ENCODE measurements around the gene INAVA. TPM values are rescaled to one million over a fixed set of nuclear protein-coding genes. Genes with fewer than 3 reads are reported as not detected.

The INAVA gene
- total RNA-seq, 1 experiment from 2014 or later: 36.8 TPM

DNA sequence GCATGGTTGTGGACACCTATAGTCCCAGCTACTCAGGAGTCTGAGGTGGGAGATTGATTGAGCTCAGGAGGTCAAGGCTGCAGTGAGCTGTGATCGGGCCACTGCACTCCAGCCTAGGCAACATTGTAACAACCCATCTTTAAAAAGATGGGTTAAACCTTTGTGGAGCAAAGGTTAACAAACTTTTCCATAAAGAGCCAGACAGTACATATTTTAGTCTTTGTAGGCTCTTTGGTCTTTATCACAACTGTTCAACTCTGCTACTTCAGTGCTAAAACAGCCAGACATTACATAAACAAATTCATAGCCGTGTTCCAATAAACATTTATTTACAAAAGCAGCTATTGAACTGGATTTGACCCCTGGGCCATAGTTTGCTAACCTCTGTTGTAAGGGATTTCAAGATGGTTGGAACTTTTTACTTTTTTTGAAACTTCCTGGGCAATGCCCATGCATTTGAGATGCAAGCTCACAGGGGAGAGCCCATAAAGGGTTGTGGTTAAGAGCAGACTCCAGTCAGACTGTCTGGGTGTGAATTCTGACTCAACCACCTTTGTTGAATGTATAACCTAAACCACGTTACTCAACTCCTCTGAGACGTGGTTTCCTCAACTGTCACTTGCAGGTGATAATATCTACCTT lies 10.8 kb downstream of the INAVA start:
- Histone ChIP-seq H3K79me2 (ENCODE audit: insufficient read depth, low read length) (no peaks in the 10 kb centered on the region), H2AFZ (ENCODE audit: low read length) (no peak overlapping the region), H2AK5ac (ENCODE audit: insufficient read length, low read length) (no peak overlapping the region), H2BK15ac (ENCODE audit: low read depth, low read length) (no peak overlapping the region), H3K9me3 (ENCODE audit: control insufficient read depth, low read depth, low read length) (no peaks in the 10 kb centered on the region), H3K23ac (ENCODE audit: insufficient read length, low read depth, low read length) (no peak overlapping the region), H2BK20ac (ENCODE audit: low read depth, low read length, poor library complexity, severe bottlenecking) (no peak overlapping the region), H3K79me1 (ENCODE audit: insufficient read depth, low read depth, low read length, poor library complexity, severe bottlenecking) (no peaks in the 10 kb centered on the region), H3K14ac (ENCODE audit: insufficient read depth, low read length) (no peak overlapping the region), H3K23me2 (ENCODE audit: insufficient read length, low read depth, low read length, poor library complexity, severe bottlenecking) (no peaks in the 10 kb centered on the region), H3K27me3 (ENCODE audit: insufficient read depth, low read length) (no peaks in the 10 kb centered on the region), H4K20me1 (ENCODE audit: control insufficient read depth, insufficient read depth, insufficient read length) (no peaks in the 10 kb centered on the region), H4K8ac (replicated peaks; ENCODE audit: insufficient read length, low read depth, low read length) (no peak overlapping the region), H2BK12ac (ENCODE audit: insufficient read length, low read depth, low read length) (no peak overlapping the region), H3K56ac (ENCODE audit: insufficient read length, low read depth, low read length) (no peak overlapping the region), H3T11ph (ENCODE audit: low read length) (no peak overlapping the region), H2BK120ac (ENCODE audit: low read depth, low read length, poor library complexity, severe bottlenecking) (no peak overlapping the region), H3K4me2 (ENCODE audit: insufficient read depth, insufficient read length, low read length) (no peak overlapping the region), H3K4me1 (ENCODE audit: insufficient read depth, low read length) (no peaks in the 10 kb centered on the region), H2BK5ac (ENCODE audit: insufficient read length, low read length) (no peak overlapping the region), H3K18ac (ENCODE audit: insufficient read length, low read depth, low read length) (no peak overlapping the region), H3K4ac (ENCODE audit: low read depth, low read length) (no peak overlapping the region), H3K9ac (ENCODE audit: extremely low read depth, insufficient read length, low read length) (no peak overlapping the region), H4K5ac (ENCODE audit: insufficient read length, low read depth, low read length) (no peak overlapping the region), H4K91ac (ENCODE audit: insufficient read length, low read depth, low read length) (no peak overlapping the region), H3K27ac (ENCODE audit: insufficient read length, low read depth, low read length) (no peak overlapping the region)
- Mint-ChIP-seq H3K36me3 (ENCODE audit: insufficient read depth in 1 of 3, low read depth in 3 of 3) (peaks cover 32 to 70% (median 55%) of the 10 kb centered on the region in 3 experiments; a peak in 6 of 7 replicates), H3K27ac (no peak overlapping the region), H3K4me3 (no peak overlapping the region), H3K9me3 (no peaks in the 10 kb centered on the region), H3K4me1 (no peaks in the 10 kb centered on the region), H3K27me3 (ENCODE audit: low read depth) (no peaks in the 10 kb centered on the region)
- no peak for TF ChIP-seq CTCF (conservative IDR thresholded peaks at IDR 0.05)
- DNase-seq: no peak
- no CpG with 5 or more reads among the region's 4 CpGs for WGBS (ENCODE audit: extremely low coverage, insufficient read length, low lambda C conversion rate)

All from H9 (cell line).